DND-41 (cell line): Measurements from ENCODE around the gene NCOR1.
"Not testable (repeated sequence)": the region's sequence is repeated elsewhere in the genome, so short reads cannot be mapped to it uniquely, and the experiment has no call there.

Experiments used
- ATAC-seq: fragments of 200-7000 bp; cut with Tn5 transposase; 3 replicates; pipeline ENCODE4 v1.9.1; 2021; ENCODE audit warnings: low read depth; ENCODE audit not compliant: insufficient read depth
- DNase-seq: peaks from one replicate; pipeline ENCODE4 v3.0.0-alpha.2; 2020
- H2AFZ ChIP-seq: 2 replicates; pipeline ENCODE4 v1.6.0; 2012; ENCODE audit warnings: low read depth, low read length
- H3K27ac ChIP-seq: 2 replicates; pipeline ENCODE4 v1.5.1; 2012; ENCODE audit warnings: low read length, inconsistent platforms
- H3K27me3 ChIP-seq: fragments of 200-600 bp; sonication (generic); 2 replicates; pipeline ENCODE4 v1.6.0; 2012; ENCODE audit warnings: low read length, mild to moderate bottlenecking, inconsistent platforms; ENCODE audit not compliant: insufficient read depth, poor library complexity
- H3K36me3 ChIP-seq: 2 replicates; pipeline ENCODE4 v1.5.1; 2012; ENCODE audit warnings: low read length, inconsistent platforms; ENCODE audit not compliant: insufficient read depth
- H3K4me1 ChIP-seq: 2 replicates; pipeline ENCODE4 v1.5.1; 2012; ENCODE audit warnings: mild to moderate bottlenecking, low read length; ENCODE audit not compliant: insufficient read depth
- H3K4me2 ChIP-seq: 2 replicates; pipeline ENCODE4 v1.6.0; 2012; ENCODE audit warnings: mild to moderate bottlenecking, moderate library complexity, low read length, inconsistent platforms; ENCODE audit not compliant: insufficient read depth
- H3K4me3 ChIP-seq, 2 experiments: fragments of 200-600 bp in 1 of 2; shearing (Covaris generic) in 1 of 2; 2 replicates each; pipeline ENCODE4 v1.5.1; 2012 to 2016; ENCODE audit warnings: inconsistent platforms in 2 of 2, low read length in 2 of 2, mild to moderate bottlenecking in 2 of 2, low read depth in 1 of 2, moderate library complexity in 1 of 2
- H3K79me2 ChIP-seq: 2 replicates; pipeline ENCODE4 v1.6.0; 2012; ENCODE audit warnings: low read length, inconsistent platforms; ENCODE audit not compliant: insufficient read depth
- H3K9ac ChIP-seq: 2 replicates; pipeline ENCODE4 v1.6.0; 2012; ENCODE audit warnings: low read depth, mild to moderate bottlenecking, inconsistent platforms, low read length, moderate library complexity
- H3K9me3 ChIP-seq: 2 replicates; pipeline ENCODE4 v1.5.1; 2012; ENCODE audit warnings: low read length, moderate library complexity, mild to moderate bottlenecking, inconsistent platforms; ENCODE audit not compliant: insufficient read depth, severe bottlenecking
- H4K20me1 ChIP-seq: 2 replicates; pipeline ENCODE4 v1.6.0; 2012; ENCODE audit warnings: low read length; ENCODE audit not compliant: insufficient read depth
- EZH2 ChIP-seq: IDR thresholded peaks from 3 replicates; pipeline ENCODE4 v1.6.1; 2012; ENCODE audit warnings: borderline replicate concordance, low read depth, mild to moderate bottlenecking, moderate library complexity, low read length, inconsistent platforms; ENCODE audit not compliant: severe bottlenecking
- TF ChIP-seq, protein P1 (sequence below): IDR thresholded peaks from 2 replicates; pipeline ENCODE4 v1.5.1; 2012; ENCODE audit warnings: borderline replicate concordance, low read length, moderate library complexity, mild to moderate bottlenecking; ENCODE audit not compliant: poor library complexity, severe bottlenecking; ENCODE audit errors: extremely low read depth

The NCOR1 gene

DNA sequence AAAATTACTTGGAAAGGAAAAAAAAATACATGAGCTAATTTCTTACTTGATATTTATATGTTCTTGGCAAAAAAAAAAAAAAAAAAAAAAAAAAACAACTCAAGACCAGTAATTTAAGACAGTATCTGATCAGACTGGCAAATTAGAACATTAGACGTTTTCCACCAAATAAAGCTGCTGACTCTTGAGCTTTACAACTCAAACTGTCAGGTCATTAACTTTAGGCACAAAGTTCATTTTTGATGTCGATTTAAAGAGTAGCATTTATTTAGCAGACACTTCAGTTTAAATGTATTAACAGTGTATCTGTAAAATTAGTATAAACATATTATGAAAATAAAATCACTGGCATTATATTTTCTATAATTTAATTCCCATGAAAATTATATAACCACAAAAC lies 66.7 kb downstream of the NCOR1 start:
- no peak overlapping the region for H3K4me3 ChIP-seq
- H3K79me2 ChIP-seq, result no peaks in the 10 kb centered on the region; the same call in 1 of the 2 replicates
- no peak overlapping the region for H3K27ac ChIP-seq
- peaks cover 77% of the 10 kb centered on the region for H3K36me3 ChIP-seq
- H2AFZ ChIP-seq, result no peak overlapping the region
- no peaks in the 10 kb centered on the region for H4K20me1 ChIP-seq
- H3K9ac ChIP-seq, result no peak overlapping the region
- H3K27me3 ChIP-seq, result no peaks in the 10 kb centered on the region
- no peaks in the 10 kb centered on the region for H3K4me1 ChIP-seq
- no peak overlapping the region for H3K4me2 ChIP-seq
- TF ChIP-seq, protein P1, sequence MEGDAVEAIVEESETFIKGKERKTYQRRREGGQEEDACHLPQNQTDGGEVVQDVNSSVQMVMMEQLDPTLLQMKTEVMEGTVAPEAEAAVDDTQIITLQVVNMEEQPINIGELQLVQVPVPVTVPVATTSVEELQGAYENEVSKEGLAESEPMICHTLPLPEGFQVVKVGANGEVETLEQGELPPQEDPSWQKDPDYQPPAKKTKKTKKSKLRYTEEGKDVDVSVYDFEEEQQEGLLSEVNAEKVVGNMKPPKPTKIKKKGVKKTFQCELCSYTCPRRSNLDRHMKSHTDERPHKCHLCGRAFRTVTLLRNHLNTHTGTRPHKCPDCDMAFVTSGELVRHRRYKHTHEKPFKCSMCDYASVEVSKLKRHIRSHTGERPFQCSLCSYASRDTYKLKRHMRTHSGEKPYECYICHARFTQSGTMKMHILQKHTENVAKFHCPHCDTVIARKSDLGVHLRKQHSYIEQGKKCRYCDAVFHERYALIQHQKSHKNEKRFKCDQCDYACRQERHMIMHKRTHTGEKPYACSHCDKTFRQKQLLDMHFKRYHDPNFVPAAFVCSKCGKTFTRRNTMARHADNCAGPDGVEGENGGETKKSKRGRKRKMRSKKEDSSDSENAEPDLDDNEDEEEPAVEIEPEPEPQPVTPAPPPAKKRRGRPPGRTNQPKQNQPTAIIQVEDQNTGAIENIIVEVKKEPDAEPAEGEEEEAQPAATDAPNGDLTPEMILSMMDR, result no peak
- no peak for TF ChIP-seq EZH2
- DNase-seq (no peak), ATAC-seq (no peak)
- no peaks in the 10 kb centered on the region for H3K9me3 ChIP-seq

- not testable (repeated sequence) for H4K20me1 ChIP-seq, H3K27me3 ChIP-seq, H3K4me3 ChIP-seq, H3K27ac ChIP-seq, H2AFZ ChIP-seq, H3K9me3 ChIP-seq, H3K4me2 ChIP-seq, H3K4me1 ChIP-seq, H3K9ac ChIP-seq, ATAC-seq, H3K79me2 ChIP-seq, DNase-seq
- H3K36me3 ChIP-seq, result peaks cover 81% of the 10 kb centered on the region
Measured at GRCh38 chr17:16145319-16145890, 69.9 kb downstream of the NCOR1 start.

- H3K4me2 ChIP-seq, result no peak overlapping the region
- H3K9me3 ChIP-seq, result no peaks in the 10 kb centered on the region
- TF ChIP-seq EZH2, result no peak
- TF ChIP-seq, protein P1, result no peak
- no peak overlapping the region for H3K27ac ChIP-seq
- H3K4me3 ChIP-seq, result no peak overlapping the region
- H3K27me3 ChIP-seq, result no peaks in the 10 kb centered on the region
- no peak overlapping the region for H3K9ac ChIP-seq
- H3K4me1 ChIP-seq, result no peaks in the 10 kb centered on the region
- ATAC-seq, result no peak
- H3K79me2 ChIP-seq, result no peaks in the 10 kb centered on the region
- no peak for DNase-seq
- H4K20me1 ChIP-seq, result 0 out of 2 replicates have a peak, but pooled peaks cover 2% of the 10 kb centered on the region
- H3K36me3 ChIP-seq, result peaks cover 72% of the 10 kb centered on the region
- no peak overlapping the region for H2AFZ ChIP-seq
Measured at GRCh38 chr17:16141685-16142084, 73.6 kb downstream of the NCOR1 start.

GRCh38 chr17:16140854-16141253 lies 74.5 kb downstream of the NCOR1 start:
- Histone ChIP-seq H4K20me1 (0 out of 2 replicates have a peak, but pooled peaks cover 2% of the 10 kb centered on the region), H3K4me2 (no peak overlapping the region), H3K27me3 (no peaks in the 10 kb centered on the region), H3K27ac (no peak overlapping the region), H2AFZ (no peak overlapping the region), H3K36me3 (peaks cover 72% of the 10 kb centered on the region), H3K9ac (no peak overlapping the region), H3K4me1 (no peaks in the 10 kb centered on the region), H3K9me3 (no peaks in the 10 kb centered on the region), H3K79me2 (no peaks in the 10 kb centered on the region), H3K4me3 (no peak overlapping the region)
- TF ChIP-seq, protein P1, result no peak
- no peak for TF ChIP-seq EZH2
- ATAC-seq (no peak), DNase-seq (no peak)
